ENCODE data around the gene DSCAM.

DNA sequence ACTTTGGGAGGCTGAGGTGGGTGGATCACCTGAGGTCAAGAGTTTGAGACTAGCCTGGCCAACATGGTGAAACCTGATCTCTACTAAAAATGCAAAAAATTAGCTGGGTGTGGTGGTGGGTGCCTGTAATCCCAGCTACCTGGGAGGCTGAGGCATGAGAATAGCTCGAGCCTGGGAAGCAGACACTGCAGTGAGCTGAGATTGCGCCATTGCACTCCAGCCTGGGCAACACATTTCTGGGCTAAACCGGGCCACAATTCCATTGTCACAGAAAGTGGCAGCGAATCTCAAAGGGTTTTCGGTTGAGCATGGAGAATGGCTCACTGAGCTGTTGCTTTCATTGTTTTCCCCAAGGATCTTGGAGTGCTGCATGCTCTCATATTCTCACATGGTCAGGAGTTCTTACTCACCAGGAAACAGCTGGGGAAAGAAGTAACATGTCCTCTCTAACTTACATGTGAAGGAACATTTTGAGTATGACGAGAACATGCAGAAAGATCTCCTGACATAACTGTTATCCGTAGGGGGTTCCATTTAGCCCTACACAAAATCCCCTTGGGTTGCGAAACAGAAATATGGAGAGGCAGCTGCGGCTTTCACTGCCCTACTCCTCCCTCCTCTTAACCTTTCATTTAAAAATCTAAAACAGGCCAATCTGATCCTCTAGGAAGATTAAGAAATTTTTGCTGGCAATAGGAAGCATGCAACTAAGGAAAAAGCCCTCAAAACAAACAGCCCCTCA, 638.6 kb downstream of the DSCAM start:
- TF ChIP-seq, protein P1, sequence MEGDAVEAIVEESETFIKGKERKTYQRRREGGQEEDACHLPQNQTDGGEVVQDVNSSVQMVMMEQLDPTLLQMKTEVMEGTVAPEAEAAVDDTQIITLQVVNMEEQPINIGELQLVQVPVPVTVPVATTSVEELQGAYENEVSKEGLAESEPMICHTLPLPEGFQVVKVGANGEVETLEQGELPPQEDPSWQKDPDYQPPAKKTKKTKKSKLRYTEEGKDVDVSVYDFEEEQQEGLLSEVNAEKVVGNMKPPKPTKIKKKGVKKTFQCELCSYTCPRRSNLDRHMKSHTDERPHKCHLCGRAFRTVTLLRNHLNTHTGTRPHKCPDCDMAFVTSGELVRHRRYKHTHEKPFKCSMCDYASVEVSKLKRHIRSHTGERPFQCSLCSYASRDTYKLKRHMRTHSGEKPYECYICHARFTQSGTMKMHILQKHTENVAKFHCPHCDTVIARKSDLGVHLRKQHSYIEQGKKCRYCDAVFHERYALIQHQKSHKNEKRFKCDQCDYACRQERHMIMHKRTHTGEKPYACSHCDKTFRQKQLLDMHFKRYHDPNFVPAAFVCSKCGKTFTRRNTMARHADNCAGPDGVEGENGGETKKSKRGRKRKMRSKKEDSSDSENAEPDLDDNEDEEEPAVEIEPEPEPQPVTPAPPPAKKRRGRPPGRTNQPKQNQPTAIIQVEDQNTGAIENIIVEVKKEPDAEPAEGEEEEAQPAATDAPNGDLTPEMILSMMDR (IDR thresholded peaks at IDR 0.05 in 2 of 3, conservative IDR thresholded peaks at IDR 0.05 in 1 of 3; ENCODE audit: borderline replicate concordance in 1 of 3, insufficient read depth in 1 of 3, low read depth in 2 of 3, low read length in 2 of 3) = no peak
- no peak for TF ChIP-seq TCF7L2 (IDR thresholded peaks at IDR 0.05; ENCODE audit: borderline replicate concordance, extremely low read depth, insufficient read depth, insufficient read length)

Data from HCT116 (cell line).